DMS153 (cell line): ENCODE measurements around the gene LAMA3.

ENCODE experiments used
- DNase-seq: peaks from one replicate; lab custom pipeline; 2025; lab: John Stamatoyannopoulos, UW

LAMA3 gene

GRCh38 chr18:23877371-23877770 lies 188.1 kb downstream of the LAMA3 start:
- DNase-seq: no peak

GRCh38 chr18:23878336-23878900 lies 189.2 kb downstream of the LAMA3 start:
- no peak for DNase-seq

- DNase-seq: no peak
Measured at GRCh38 chr18:23879126-23879525, 189.9 kb downstream of the LAMA3 start.

GRCh38 chr18:23879544-23879943 lies 190.3 kb downstream of the LAMA3 start:
- no peak for DNase-seq

GRCh38 chr18:23879966-23880565 lies 190.8 kb downstream of the LAMA3 start:
- DNase-seq: no peak

GRCh38 chr18:23880931-23881617 lies 191.8 kb downstream of the LAMA3 start:
- DNase-seq: no peak

GRCh38 chr18:23881778-23882177 lies 192.5 kb downstream of the LAMA3 start:
- peak; percentile 67 for DNase-seq

- DNase-seq: no peak
Measured at GRCh38 chr18:23882616-23883276, 193.5 kb downstream of the LAMA3 start.

GRCh38 chr18:23883277-23883790 lies 194.1 kb downstream of the LAMA3 start:
- peak; percentile 70 for DNase-seq

GRCh38 chr18:23884681-23885375 lies 195.6 kb downstream of the LAMA3 start:
- DNase-seq: peak; percentile 62

- DNase-seq: no peak
Measured at GRCh38 chr18:23885750-23886149, 196.5 kb downstream of the LAMA3 start.

GRCh38 chr18:23887035-23887434 lies 197.8 kb downstream of the LAMA3 start:
- peak; percentile 58 for DNase-seq

GRCh38 chr18:23887493-23887892 lies 198.2 kb downstream of the LAMA3 start:
- DNase-seq: peak; percentile 58

- no peak for DNase-seq
Measured at GRCh38 chr18:23888881-23889280, 199.6 kb downstream of the LAMA3 start.

GRCh38 chr18:23889907-23890306 lies 200.7 kb downstream of the LAMA3 start:
- DNase-seq: no peak

- DNase-seq: no peak
Measured at GRCh38 chr18:23890589-23890988, 201.3 kb downstream of the LAMA3 start.

GRCh38 chr18:23893653-23894052 lies 204.4 kb downstream of the LAMA3 start:
- DNase-seq: no peak

- DNase-seq: no peak
Measured at GRCh38 chr18:23894661-23895175, 205.5 kb downstream of the LAMA3 start.

GRCh38 chr18:23897291-23897690 lies 208.0 kb downstream of the LAMA3 start:
- DNase-seq: no peak

GRCh38 chr18:23897733-23898132 lies 208.5 kb downstream of the LAMA3 start:
- no peak for DNase-seq

GRCh38 chr18:23900994-23901393 lies 211.7 kb downstream of the LAMA3 start:
- DNase-seq: no peak

- peak; percentile 46 for DNase-seq
Measured at GRCh38 chr18:23902396-23902795, 213.1 kb downstream of the LAMA3 start.
